Activated T-cell treated with anti-CD3 and anti-CD28 coated beads, Interleukin-2, amount 50 U/mL, for 24 hours (primary cell): ENCODE results near the gene ADCYAP1R1.

ENCODE experiments used
- DNase-seq: peaks from one replicate; pipeline ENCODE4 v3.0.0-alpha.2; 2020
- H3K27ac Mint-ChIP-seq: 2 replicates; pipeline ENCODE4 v1.8.0; 2020; ENCODE audit warnings: mild to moderate bottlenecking, mixed read lengths
- H3K27me3 Mint-ChIP-seq: 2 replicates; pipeline ENCODE4 v1.8.0; 2020; ENCODE audit warnings: mixed read lengths
- H3K36me3 Mint-ChIP-seq: 2 replicates; pipeline ENCODE4 v1.8.0; 2020; ENCODE audit warnings: low read depth, mixed read lengths
- H3K4me1 Mint-ChIP-seq: 2 replicates; pipeline ENCODE4 v1.8.0; 2020; ENCODE audit warnings: low read depth, mixed read lengths
- H3K4me3 Mint-ChIP-seq: 2 replicates; pipeline ENCODE4 v1.8.0; 2020; ENCODE audit warnings: mild to moderate bottlenecking, moderate library complexity, mixed read lengths
- H3K9me3 Mint-ChIP-seq: 2 replicates; pipeline ENCODE4 v1.8.0; 2020; ENCODE audit warnings: mixed read lengths

ADCYAP1R1 gene

DNA sequence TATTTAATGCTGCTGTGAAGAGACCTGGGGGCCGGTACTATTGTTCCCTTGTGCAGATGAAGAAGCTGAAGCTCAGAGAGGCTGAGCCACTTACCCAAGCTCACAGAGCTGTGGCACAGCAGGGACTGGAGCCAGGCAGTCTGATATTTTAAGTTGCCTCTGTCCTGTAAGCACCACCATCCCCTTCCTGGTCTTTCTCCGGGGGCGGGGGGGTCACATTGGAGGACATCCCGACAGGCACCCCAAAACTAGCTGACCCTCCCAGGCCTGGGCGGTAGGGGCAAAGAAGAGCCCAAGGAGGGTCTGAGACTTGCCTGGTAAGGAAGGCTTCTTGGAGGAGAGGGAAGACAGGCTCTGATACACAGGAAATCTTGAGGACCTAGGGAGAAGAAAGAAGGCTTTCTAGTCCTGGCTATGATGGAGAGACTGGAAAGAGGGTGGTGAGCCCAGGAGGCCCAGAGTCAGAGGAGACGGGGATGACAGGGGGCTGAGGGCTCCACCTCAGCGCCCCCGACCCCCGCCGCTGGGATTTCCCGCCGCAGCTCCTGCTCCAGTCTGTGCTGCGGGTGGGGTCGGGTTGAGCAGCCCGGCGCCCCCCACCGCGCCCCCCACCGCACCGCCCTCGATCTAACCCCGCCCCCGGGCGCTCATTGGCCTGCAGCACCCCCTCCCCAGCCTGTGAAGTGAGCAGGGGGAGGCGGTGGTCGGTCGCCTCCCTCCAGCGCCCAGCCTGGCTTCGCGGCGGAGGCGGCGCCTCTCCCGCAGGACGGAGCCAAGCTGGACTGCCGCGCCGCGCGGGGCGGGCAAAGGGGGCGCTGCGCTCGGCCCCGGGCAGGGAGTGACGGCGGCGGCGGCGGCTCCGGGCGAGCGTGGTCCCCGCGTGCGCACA, at the start of gene ADCYAP1R1:
ADCYAP1R1 (plus strand) TSS at position 711 of the 889 bp plus-strand sequence. CDS start 10,957 bp downstream, outside the sequence.
- H3K27me3 Mint-ChIP-seq = peaks cover 53% of the 10 kb centered on the region
- H3K4me3 Mint-ChIP-seq = no peak within 1 kb of the TSS
- no peak for DNase-seq
- H3K27ac Mint-ChIP-seq = no peak within 1 kb of the TSS
- H3K4me1 Mint-ChIP-seq = peaks cover 2% of the 10 kb centered on the region
- H3K9me3 Mint-ChIP-seq = no peaks in the 10 kb centered on the region
- H3K36me3 Mint-ChIP-seq = no peaks in the 10 kb centered on the region

DNA sequence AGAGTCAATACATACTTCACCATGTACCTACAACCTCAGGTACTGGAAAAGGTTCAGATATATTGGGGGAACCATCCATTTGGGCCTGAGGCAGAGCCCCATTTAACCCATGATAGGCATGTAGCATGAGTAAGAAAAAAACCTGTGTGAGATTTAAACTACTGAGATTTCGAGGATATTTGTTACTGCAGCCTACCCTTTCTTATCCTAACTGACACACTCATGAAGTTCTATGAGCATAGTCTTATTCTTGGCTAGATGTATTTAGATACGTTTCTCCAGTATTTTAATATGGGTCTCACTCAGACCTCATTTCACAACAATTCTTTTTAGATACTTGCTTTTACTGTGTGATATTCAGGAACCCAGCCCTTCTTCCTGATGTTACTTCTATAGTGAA, 49.0 kb upstream of the ADCYAP1R1 start:
- Mint-ChIP-seq H3K4me3 (no peak overlapping the region), H3K9me3 (no peaks in the 10 kb centered on the region), H3K4me1 (no peaks in the 10 kb centered on the region), H3K27ac (no peak overlapping the region), H3K27me3 (peaks cover 11% of the 10 kb centered on the region), H3K36me3 (no peaks in the 10 kb centered on the region)
- no peak for DNase-seq

DNA sequence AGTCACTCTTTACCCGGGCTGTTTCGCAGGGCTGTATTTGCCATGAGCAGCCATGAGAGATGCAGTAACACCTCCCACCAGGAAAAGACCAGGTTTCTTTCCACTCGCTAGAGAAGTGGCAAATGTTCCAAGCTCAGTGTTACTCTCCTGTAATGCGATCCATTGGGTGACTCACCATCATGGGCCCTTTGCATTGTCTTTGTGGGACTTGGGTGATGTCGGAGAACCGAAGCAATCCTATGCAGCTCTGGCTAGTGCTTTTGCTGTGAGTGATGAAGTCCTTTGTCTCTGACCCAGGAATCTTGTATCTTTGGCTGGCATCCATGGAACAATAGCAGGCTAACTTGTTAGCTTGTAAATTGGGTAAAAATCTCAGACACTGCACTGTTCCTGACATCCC, 48.4 kb upstream of the ADCYAP1R1 start:
- H3K4me1 Mint-ChIP-seq = no peaks in the 10 kb centered on the region
- H3K36me3 Mint-ChIP-seq = no peaks in the 10 kb centered on the region
- peaks cover 15% of the 10 kb centered on the region for H3K27me3 Mint-ChIP-seq
- H3K27ac Mint-ChIP-seq = no peak overlapping the region
- DNase-seq = no peak
- H3K4me3 Mint-ChIP-seq = no peak overlapping the region
- no peaks in the 10 kb centered on the region for H3K9me3 Mint-ChIP-seq

DNA sequence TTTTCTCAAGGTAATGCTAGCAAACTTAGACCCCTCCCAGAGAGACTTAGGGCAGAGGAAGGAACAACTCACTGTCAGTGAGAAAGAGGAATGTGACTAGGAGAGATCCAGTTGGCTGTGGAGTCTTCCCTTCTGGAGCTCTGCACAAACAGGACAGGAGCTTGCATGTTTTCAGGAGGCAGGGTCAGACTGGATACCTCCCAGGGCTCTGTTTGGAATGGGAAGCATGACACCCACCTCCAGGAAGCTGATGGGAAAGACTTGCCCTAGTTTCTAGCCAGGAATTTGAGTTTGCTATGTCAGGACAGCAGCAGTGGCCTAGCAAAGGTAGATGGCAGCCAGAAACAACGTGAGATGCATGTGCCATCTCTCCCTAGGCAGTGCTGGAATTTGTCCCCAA, 47.7 kb upstream of the ADCYAP1R1 start:
- no peak overlapping the region for H3K4me3 Mint-ChIP-seq

DNA sequence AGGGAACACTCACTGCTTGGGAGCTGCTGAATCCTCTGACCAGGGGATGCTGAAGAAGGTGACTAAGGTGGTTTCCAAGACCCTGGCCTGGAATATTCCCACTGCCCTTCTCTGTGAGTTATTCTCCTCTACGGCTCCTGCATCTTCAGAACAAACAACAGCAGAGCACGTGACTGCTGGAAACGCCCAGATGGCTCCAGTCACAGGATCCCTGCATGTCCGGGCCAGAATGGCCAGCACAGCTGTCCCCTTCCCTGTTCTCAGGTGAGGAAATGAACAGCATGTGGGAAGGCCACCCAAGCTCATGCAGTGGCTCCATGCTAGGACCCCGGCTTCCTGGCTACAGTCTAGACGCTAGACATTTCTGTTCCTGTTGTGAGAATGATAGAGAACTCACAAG, 45.3 kb upstream of the ADCYAP1R1 start:
- Mint-ChIP-seq H3K4me3 (no peak overlapping the region), H3K4me1 (no peaks in the 10 kb centered on the region), H3K36me3 (no peaks in the 10 kb centered on the region), H3K27ac (no peak overlapping the region), H3K9me3 (no peaks in the 10 kb centered on the region), H3K27me3 (peaks cover 18% of the 10 kb centered on the region)
- DNase-seq = no peak

More for the DNA sequence above, 47.7 kb upstream of the ADCYAP1R1 start:
- Mint-ChIP-seq H3K36me3 (no peaks in the 10 kb centered on the region), H3K4me1 (no peaks in the 10 kb centered on the region), H3K27me3 (peaks cover 15% of the 10 kb centered on the region), H3K27ac (no peak overlapping the region), H3K9me3 (no peaks in the 10 kb centered on the region)
- DNase-seq = no peak

DNA sequence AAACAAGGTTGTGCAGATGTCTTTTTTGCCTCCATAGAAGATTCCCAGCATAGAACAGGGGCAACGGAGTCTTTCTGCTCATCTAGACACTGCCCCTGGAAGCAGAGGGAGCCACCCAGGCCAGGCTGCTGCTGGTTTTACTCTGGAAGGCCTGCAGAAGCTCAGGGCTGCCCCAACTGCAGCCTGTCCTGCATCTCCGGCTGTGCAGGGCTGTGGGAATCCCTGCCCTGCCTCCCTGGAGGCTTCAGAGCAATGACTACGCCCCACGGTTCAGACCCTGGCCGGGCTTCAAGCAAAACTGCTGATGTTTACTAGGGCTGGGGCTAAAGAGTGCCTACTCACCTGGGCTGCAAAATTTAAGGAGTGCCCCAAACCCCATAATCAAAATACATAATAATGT, 44.5 kb upstream of the ADCYAP1R1 start:
- Mint-ChIP-seq H3K36me3 (no peaks in the 10 kb centered on the region), H3K9me3 (no peaks in the 10 kb centered on the region), H3K27ac (no peak overlapping the region), H3K4me3 (no peak overlapping the region), H3K27me3 (peaks cover 18% of the 10 kb centered on the region), H3K4me1 (no peaks in the 10 kb centered on the region)
- DNase-seq = no peak

DNA sequence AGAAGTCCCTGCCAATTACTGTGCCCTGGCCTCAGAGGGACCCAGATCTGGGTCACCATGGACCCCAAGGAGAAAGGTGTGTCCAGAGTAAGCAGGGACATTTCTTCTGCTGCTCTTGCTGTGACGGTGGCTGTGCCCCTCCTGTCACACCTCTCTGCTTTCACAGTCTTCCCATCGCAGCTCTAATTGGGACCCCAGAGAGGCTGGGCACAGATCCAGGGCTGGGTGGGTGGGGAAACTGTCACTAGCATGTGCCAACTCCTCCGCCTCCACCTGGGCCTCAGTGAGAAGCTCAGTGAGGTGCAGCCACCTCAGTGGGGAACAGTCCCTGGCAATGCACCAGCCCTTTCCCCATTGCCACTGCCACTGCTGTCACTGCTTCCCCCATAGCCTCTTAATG, 37.3 kb upstream of the ADCYAP1R1 start:
- no peaks in the 10 kb centered on the region for H3K36me3 Mint-ChIP-seq
- H3K27me3 Mint-ChIP-seq = peaks cover 14% of the 10 kb centered on the region
- no peak for DNase-seq
- no peaks in the 10 kb centered on the region for H3K9me3 Mint-ChIP-seq
- H3K4me1 Mint-ChIP-seq = no peaks in the 10 kb centered on the region
- H3K27ac Mint-ChIP-seq = no peak overlapping the region
- H3K4me3 Mint-ChIP-seq = no peak overlapping the region

DNA sequence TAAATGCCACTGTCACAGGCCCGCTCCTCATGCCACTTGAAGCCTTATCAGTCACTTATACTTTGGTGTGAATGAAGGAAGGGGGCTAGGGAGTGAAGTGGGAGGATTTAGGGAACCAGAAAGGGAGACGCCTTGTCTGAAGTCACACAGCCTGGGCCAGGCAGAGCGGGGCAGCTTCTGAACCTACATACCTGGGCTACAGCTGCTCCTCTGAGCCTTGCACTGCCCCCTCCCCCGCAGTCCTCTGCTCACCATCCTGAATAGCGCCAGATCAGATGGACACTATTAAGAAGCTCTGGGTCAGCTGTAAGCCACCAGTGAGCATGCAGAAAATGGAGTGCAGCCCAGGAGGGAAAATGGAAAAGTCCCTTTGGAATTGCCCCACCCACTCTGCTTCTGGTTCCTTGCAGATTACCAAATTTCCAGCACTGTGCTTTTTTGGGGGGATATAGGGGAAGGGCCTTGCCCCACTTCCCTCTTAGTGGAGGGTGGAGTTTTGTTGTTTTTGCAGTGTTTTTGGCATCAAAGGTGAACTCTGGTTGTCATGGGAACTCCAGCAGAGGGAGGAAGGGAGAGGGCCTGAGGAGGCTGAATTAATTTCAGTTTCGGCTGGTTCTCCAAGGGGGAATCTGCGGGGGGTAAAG, 35.0 kb upstream of the ADCYAP1R1 start:
- Mint-ChIP-seq H3K36me3 (no peaks in the 10 kb centered on the region), H3K4me1 (no peaks in the 10 kb centered on the region), H3K27me3 (peaks cover 11% of the 10 kb centered on the region), H3K4me3 (no peak overlapping the region), H3K9me3 (no peaks in the 10 kb centered on the region), H3K27ac (no peak overlapping the region)
- no peak for DNase-seq

DNA sequence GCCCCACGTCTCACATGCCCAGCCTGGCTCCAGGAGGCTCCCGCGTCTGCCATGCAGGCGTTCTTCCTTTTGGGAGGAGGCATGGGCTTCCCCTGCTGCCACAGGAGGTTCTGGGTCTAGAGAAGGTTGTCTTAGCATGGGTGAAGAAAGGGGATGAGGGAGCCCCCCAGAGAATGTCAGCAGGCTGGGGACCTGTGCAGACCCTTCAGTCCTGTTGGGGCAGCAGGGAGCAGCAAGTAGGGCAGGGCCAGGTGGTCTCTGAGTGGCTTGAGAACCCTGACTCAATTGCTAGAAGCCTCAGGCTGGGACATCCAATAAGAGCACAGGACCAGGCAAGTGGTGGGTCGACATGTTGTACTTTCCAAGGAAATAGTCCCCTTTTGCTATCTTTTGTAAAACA, 34.4 kb upstream of the ADCYAP1R1 start:
- no peak for DNase-seq
- no peak overlapping the region for H3K4me3 Mint-ChIP-seq
- H3K27ac Mint-ChIP-seq = no peak overlapping the region
- no peaks in the 10 kb centered on the region for H3K4me1 Mint-ChIP-seq
- H3K36me3 Mint-ChIP-seq = no peaks in the 10 kb centered on the region
- no peaks in the 10 kb centered on the region for H3K9me3 Mint-ChIP-seq
- peaks cover 11% of the 10 kb centered on the region for H3K27me3 Mint-ChIP-seq

DNA sequence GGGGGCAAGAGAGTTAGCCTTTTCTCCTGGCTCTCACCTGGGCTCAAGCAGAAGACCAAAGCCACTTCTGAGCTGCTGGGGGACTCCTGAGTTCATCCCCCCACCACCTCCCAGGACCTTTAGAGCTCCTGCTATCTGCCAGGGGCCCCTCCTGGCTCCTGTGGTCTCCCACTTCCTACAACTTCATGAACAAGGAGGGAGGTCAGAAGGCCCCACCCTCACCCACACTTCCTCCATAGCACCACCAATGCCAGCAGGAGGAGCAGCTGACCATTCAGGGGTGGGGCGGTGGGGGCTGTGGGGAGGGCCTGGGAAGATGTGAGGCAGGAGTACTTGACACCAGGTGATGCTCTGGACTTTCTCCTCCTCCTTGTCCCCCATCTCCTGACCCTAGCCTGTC, 32.6 kb upstream of the ADCYAP1R1 start:
- peaks cover 6% of the 10 kb centered on the region for H3K9me3 Mint-ChIP-seq
- no peak overlapping the region for H3K27ac Mint-ChIP-seq
- H3K36me3 Mint-ChIP-seq = no peaks in the 10 kb centered on the region
- DNase-seq = no peak
- no peaks in the 10 kb centered on the region for H3K27me3 Mint-ChIP-seq
- peaks cover 14% of the 10 kb centered on the region for H3K4me1 Mint-ChIP-seq
- H3K4me3 Mint-ChIP-seq = no peak overlapping the region

DNA sequence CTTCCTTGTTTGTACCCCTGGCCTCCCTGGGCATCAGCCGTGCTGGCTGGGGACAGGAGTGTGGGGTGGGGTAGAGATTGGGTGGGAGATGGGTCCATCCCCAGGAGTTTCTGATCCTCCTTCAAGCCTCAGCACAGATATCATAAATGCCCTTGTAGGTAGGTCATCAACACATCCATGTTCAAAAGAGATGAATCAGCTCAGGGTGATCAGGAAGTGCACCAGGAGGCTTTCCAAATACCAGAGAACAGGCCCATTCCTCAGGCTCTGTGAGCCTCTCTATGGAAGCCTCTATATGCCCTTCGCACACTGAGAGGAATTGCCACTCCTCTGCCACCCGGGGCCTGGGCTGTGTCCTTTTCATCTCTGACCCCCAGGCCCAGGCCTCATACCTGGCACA, 31.9 kb upstream of the ADCYAP1R1 start:
- Mint-ChIP-seq H3K27me3 (no peaks in the 10 kb centered on the region), H3K9me3 (peaks cover 6% of the 10 kb centered on the region), H3K4me1 (peaks cover 20% of the 10 kb centered on the region), H3K27ac (no peak overlapping the region), H3K36me3 (no peaks in the 10 kb centered on the region), H3K4me3 (no peak overlapping the region)
- no peak for DNase-seq

DNA sequence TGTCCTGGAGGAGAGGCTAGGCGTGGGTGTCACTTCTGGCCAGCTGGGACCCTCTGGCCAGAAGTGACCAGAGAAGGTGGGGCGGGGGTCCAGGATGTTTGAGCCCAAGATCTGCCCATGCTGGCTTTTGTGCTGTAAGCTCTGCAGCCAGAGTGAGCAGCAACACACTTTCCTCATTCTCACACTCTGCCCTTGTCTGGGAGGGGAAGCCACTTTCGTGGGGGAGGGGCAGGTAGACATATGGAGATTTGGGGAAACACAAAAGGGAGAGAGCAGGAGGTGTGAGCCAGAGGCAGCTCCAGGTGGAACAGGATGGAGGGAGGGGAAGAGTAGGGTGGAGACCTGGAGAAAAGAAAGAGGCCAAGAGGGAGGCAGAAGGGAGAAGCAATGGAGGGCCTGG, 31.5 kb upstream of the ADCYAP1R1 start:
- peaks cover 6% of the 10 kb centered on the region for H3K9me3 Mint-ChIP-seq
- no peak overlapping the region for H3K27ac Mint-ChIP-seq
- no peak overlapping the region for H3K4me3 Mint-ChIP-seq
- no peak for DNase-seq
- H3K4me1 Mint-ChIP-seq = peaks cover 20% of the 10 kb centered on the region
- H3K27me3 Mint-ChIP-seq = no peaks in the 10 kb centered on the region
- no peaks in the 10 kb centered on the region for H3K36me3 Mint-ChIP-seq

DNA sequence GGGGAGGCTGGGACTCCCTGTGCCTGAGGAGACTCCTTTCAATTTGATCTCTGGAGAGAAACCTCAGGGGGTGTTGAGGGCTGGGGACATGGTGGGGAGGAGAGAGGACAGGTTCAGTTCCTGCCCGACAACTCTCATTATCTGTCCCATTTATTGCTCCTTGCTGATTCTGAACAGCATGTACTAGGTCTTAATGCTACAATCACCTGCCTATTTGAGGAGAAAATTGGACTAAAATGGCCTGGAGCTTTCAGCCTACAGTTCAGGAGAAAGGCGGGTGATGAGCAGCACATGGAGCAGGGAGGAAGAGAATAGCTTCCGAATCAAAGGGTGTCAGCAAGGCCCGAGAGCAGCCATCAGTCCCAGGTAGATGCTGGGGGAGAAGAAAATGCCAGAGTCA, 30.0 kb upstream of the ADCYAP1R1 start:
- Mint-ChIP-seq H3K9me3 (peaks cover 6% of the 10 kb centered on the region), H3K36me3 (no peaks in the 10 kb centered on the region), H3K4me3 (no peak overlapping the region), H3K4me1 (peaks cover 21% of the 10 kb centered on the region), H3K27ac (no peak overlapping the region), H3K27me3 (no peaks in the 10 kb centered on the region)
- DNase-seq = no peak

DNA sequence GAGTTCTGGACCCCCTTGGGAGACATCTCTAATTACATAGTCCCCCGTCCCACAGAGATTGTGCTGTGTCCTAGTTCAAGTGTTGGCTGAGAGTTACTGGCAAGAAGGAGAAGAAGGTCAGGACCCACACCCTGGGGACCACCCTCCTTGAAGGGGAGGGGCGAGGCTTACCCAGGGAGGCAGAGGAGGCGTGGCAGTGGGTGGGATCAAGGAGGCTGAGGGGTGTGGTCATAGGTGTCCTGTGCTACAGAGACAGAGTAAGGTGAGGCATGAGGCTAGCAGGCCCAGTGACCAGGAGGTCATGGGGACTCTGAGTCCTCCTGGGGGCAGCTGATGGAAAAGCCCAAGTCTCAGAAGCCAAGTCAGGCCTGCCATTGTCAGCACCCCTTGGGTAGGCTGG, 29.4 kb upstream of the ADCYAP1R1 start:
- H3K27ac Mint-ChIP-seq = no peak overlapping the region
- H3K4me1 Mint-ChIP-seq = peaks cover 21% of the 10 kb centered on the region
- H3K4me3 Mint-ChIP-seq = no peak overlapping the region
- H3K36me3 Mint-ChIP-seq = no peaks in the 10 kb centered on the region
- H3K27me3 Mint-ChIP-seq = no peaks in the 10 kb centered on the region
- DNase-seq = no peak
- H3K9me3 Mint-ChIP-seq = peaks cover 6% of the 10 kb centered on the region

DNA sequence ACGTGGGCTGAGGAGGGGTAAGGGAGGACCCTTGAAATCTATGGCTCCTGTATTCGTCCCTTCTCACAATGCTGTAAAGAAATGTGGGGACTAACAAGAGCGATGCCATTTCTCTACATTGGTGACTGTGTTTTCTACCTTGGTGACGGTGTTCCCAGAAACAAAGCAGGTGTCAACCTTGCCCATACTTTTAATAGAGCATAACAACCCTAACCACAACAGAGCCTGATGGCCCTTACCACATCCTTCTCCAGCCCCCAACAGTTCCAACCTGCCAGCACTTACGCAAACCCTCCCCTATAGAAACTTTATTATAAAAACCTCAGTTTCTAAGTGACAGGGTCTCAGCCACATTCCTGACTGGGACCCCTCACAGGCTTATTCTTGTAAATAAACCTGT, 28.2 kb upstream of the ADCYAP1R1 start:
- Mint-ChIP-seq H3K4me1 (peaks cover 21% of the 10 kb centered on the region), H3K9me3 (peaks cover 6% of the 10 kb centered on the region), H3K27me3 (no peaks in the 10 kb centered on the region), H3K27ac (peak overlapping the region; percentile 72), H3K36me3 (no peaks in the 10 kb centered on the region), H3K4me3 (no peak overlapping the region)
- DNase-seq = no peak
